Activated CD4-positive, alpha-beta T cell treated with anti-CD3 and anti-CD28 coated beads, Interleukin-2, amount 50 U/mL, for 4 hours (primary cell): Measurements from ENCODE around the gene DBP.
"Not testable (repeated sequence)": the region's sequence is repeated elsewhere in the genome, so short reads cannot be mapped to it uniquely, and the experiment has no call there.

Experiments
- DNase-seq, 2 experiments: peaks; one replicate each; pipeline ENCODE4 v3.0.0-alpha.2; 2020

The DBP gene

GRCh38 chr19:48636859-48637448, at the start of gene DBP:
TSS of gene DBP (minus strand) at chr19:48637379. CDS start at chr19:48636994, 385 bp downstream.
- DNase-seq, result no peak

- not testable (repeated sequence) for DNase-seq
These were observed 49.5 kb upstream of the DBP start for GRCh38 chr19:48686637-48687036.

- DNase-seq, result no peak
These were observed 48.9 kb upstream of the DBP start for GRCh38 chr19:48686088-48686487.

GRCh38 chr19:48685583-48685982, 48.4 kb upstream of the DBP start:
- DNase-seq, result no peak

- DNase-seq, result no peak
These were observed 46.2 kb upstream of the DBP start for GRCh38 chr19:48683349-48683748.

- no peak for DNase-seq
These were observed 43.9 kb upstream of the DBP start for GRCh38 chr19:48681127-48681470.

- DNase-seq, result no peak
These were observed 43.4 kb upstream of the DBP start for GRCh38 chr19:48680436-48681126.

- DNase-seq, result not testable (repeated sequence)
These were observed 42.8 kb upstream of the DBP start for GRCh38 chr19:48680006-48680405.

GRCh38 chr19:48678201-48678600, 41.0 kb upstream of the DBP start:
- DNase-seq, result no peak

GRCh38 chr19:48676887-48677286, 39.7 kb upstream of the DBP start:
- no peak for DNase-seq

GRCh38 chr19:48676487-48676886, 39.3 kb upstream of the DBP start:
- no peak for DNase-seq

GRCh38 chr19:48674921-48675824, 38.0 kb upstream of the DBP start:
- DNase-seq, result peak; percentile 67 to 68

- DNase-seq, result no peak
These were observed 37.1 kb upstream of the DBP start for GRCh38 chr19:48674216-48674809.

GRCh38 chr19:48673436-48674100, 36.4 kb upstream of the DBP start:
- no peak for DNase-seq

GRCh38 chr19:48672994-48673393, 35.8 kb upstream of the DBP start, which contains the start of gene NTN5:
TSS of gene NTN5 (minus strand) at chr19:48673017. CDS start at chr19:48670986, 2,031 bp downstream.
- DNase-seq, result no peak

GRCh38 chr19:48671446-48671995, 34.3 kb upstream of the DBP start:
- DNase-seq, result no peak

GRCh38 chr19:48670699-48671445, 33.7 kb upstream of the DBP start:
- DNase-seq, result no peak

GRCh38 chr19:48669903-48670668, 32.9 kb upstream of the DBP start:
- DNase-seq, result no peak

GRCh38 chr19:48668761-48669160, 31.6 kb upstream of the DBP start:
- no peak for DNase-seq

GRCh38 chr19:48668332-48668731, 31.2 kb upstream of the DBP start:
- no peak for DNase-seq

- DNase-seq, result no peak
These were observed 28.6 kb upstream of the DBP start for GRCh38 chr19:48665786-48666185.
